Esophagus mucosa (tissue), 1 donor: ENCODE measurements around the gene NOM1. TPM values are rescaled to one million over a fixed set of nuclear protein-coding genes. Genes with fewer than 3 reads are reported as not detected.
"Not testable (repeated sequence)": the region's sequence is repeated elsewhere in the genome, so short reads cannot be mapped to it uniquely, and the experiment has no call there.

ENCODE experiments used
- ATAC-seq: fragments of 200-7000 bp; cut with Tn5 transposase; one replicate; pipeline ENCODE4 v1.9.1; 2020
- total RNA-seq: library from RNA; stranded (reverse); gene quantifications from one replicate; pipeline ENCODE4 v1.2.4, GENCODE V29; 2023
- donor health status: DM: yes; HTN: yes; CAD: no.

Gene NOM1
- total RNA-seq, 1 donor from 2014 or later = 11.9 TPM

- ATAC-seq = no peak
These were observed 8.9 kb upstream of the NOM1 start for GRCh38 chr7:156940421-156941122.

DNA sequence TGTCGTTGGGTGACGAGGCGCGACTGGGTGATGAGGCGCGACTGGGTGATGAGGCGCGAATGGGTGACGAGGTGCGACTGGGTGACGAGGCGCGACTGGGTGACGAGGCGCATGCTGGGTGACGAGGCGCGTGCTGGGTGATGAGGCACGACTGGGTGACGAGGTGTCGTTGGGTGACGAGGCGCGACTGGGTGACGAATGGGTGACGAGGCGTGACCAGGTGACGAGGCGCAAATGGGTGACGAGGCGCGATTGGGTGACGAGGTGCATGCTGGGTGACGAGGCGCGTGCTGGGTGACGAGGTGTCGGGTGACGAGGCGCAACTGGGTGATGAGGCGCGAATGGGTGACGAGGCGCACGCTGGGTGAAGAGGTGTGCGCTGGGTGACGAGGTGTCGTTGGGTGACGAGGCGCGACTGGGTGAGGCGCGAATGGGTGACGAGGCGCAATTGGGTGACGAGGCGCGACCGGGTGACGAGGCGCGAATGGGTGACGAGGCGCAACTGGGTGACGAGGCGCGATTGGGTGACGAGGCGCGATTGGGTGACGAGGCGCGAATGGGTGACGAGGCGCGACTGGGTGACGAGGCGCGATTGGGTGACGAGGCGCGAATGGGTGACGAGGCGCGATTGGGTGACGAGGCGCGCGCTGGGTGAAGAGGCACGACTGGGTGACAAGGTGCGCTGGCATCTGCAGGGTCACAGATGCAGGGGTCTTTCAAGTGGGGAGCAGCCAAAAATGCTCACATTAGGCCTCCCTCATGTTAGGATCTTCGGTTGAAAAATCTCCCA lies 7.9 kb upstream of the NOM1 start:
- ATAC-seq = no peak

DNA sequence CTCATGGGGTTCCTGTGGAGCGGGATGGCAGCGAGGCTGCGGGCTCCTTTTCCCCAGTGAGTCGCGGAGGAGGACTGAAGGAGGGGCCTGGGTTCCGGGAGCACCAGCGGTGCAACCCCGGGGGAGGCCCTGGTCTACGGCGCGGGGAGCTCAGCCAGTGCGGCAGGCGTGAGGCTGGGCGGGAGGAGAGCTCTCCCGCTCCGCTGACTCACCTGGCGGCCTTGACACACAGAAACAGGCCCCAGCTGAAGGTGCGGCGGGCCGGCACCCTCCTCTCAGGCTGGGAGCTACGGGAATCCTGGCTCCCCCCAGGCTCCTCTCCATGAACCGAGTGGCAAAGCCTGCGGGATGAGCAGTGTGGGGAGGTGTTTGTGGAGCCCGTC lies 6.8 kb upstream of the NOM1 start:
- peak; percentile 88 for ATAC-seq

DNA sequence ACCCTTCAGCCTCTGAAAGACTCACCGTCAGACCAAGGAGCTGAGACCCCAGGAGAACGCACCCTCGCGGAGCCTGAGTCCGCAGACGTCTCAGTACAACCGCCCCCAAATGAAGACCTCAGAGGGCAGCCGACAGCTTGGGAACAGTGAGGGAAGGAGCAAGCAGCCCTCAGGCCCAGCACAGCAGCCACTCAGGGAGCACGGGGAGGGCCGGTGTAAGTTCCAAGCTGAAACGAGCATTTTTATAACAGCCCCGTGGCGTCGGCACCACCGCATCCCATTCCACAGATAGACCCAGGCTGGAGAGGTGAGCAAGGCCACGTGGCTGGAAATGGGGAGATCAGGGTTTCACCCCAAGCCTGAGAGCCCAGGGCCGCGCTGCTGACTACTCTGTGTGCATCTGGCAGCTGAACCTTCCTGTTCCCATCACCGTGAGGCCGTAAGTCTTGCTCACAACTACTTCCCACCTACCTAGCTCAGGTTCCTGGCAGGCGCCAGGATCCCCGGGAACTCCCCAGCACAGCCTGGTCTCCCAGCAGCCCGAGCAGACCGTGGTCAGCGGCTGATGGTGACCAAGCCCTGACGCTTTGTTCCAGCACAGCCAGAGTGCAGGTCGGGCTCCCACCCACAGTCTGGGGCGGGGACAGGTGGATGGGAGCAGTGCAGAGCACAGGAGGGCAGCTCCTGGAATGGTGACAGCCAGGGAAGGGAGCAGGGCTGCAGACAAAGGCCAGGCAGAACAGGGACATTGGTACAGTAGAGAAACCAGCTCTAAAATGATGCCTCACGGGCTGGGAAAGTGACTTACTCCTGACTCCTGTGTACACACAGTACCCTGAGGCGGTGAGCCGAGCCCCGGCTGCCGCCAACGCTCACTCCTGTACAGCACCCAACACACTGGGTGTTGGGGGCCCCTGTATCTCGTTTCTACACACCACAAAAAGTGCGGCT lies 6.1 kb upstream of the NOM1 start:
- peak; percentile 73 for ATAC-seq

DNA sequence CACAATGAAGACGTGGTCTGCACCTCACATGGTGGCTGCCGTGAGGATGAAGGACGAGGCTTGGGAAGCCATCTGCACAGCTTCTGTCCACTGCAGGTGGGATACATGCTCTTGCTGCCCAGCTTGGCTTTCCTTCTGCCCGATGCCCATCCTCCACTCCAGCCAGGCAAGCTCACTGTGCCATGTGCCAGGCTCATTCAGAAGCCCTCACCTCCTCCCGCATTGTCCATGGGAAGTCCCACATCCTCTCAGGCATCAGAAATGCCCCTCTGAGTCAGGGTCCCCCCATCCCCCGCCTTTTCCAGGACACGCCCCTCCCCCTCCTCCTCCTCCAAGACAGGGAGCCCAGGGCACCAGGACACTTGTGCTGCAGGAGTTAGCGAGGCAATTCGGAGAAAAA lies 4.6 kb upstream of the NOM1 start:
- no peak for ATAC-seq

GRCh38 chr7:156947120-156947843 lies 2.2 kb upstream of the NOM1 start:
- ATAC-seq = no peak

GRCh38 chr7:156948361-156948760 lies 1.2 kb upstream of the NOM1 start:
- no peak for ATAC-seq

DNA sequence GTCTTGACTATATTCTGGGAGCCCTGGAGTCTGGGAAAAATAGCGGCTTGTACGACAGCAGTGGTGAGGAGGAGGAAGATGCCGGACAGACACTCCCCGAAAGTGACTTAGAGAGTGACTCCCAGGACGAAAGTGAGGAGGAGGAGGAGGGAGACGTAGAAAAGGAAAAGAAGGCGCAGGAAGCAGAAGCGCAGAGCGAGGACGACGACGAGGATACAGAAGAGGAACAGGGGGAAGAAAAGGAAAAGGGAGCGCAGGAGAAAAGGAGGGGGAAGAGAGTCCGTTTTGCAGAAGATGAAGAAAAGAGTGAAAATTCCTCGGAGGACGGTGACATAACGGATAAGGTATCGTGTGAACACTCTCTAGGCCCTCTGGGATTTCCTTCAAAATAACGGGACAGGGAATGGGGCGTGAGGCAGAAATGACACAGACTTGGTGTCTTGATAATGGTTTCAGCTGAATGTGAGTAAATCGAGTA lies 908 bp downstream of the NOM1 start:
- peak; percentile 17 for ATAC-seq

DNA sequence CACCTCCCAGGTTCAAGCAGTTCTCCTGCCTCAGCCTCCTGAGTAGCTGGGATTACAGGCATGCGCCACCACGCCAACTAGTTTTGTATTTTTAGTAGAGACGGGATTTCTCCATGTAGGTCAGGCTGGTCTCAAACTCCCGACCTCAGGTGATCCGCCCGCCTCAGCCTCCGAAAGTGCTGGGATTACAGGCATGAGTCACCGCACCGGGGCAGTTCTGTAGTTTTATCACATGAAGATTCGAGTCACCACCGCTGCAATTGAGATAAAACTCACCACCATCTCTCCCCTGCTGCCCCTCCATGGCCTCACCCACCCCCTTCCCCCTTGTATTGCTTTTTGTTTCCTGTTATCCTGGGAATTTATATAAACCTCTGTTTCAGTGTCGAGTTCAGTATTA lies 3.7 kb downstream of the NOM1 start:
- not testable (repeated sequence) for ATAC-seq

GRCh38 chr7:156954941-156955340 lies 5.4 kb downstream of the NOM1 start:
- ATAC-seq = no peak

DNA sequence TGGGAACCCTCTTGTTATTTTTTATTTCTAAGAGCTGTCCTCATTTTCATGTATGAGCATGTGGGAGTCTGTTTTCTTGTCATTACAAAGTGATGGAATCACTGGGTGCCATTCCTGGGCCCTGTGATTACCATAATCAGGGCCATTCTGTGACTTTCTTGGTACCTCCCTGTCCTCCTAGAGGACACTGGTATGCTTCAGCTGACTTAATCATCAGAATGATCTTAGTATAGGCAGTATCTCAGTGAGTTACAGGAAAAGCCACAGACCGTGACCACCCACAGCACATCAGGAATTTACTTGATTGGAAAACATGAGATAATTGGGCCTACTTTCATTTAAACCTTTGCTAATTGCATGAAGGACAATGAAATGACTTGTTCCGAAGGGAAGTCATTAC lies 7.2 kb downstream of the NOM1 start:
- no peak for ATAC-seq

GRCh38 chr7:156962145-156962544 lies 12.6 kb downstream of the NOM1 start:
- no peak for ATAC-seq

- no peak for ATAC-seq
These were observed 13.4 kb downstream of the NOM1 start for GRCh38 chr7:156962897-156963296.

DNA sequence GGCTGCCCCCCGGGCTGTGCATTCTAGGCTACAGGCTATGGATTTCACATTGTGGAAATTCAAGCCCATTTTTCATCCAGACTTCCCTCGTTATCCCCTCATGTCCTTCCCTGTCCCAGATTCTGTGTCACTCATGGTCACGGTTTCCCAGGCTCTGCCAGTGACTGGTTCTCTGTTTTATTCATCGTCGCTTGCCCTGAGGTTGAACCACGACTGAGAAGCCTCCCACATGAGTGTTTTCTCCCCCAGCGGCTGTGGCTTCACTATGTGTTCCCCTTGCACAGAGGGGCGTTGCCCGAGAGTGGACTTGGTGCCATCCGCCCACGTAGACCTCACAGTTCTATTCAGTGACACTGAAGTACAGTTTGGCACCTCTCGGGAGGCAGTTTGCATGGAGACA lies 14.0 kb downstream of the NOM1 start:
- no peak for ATAC-seq

DNA sequence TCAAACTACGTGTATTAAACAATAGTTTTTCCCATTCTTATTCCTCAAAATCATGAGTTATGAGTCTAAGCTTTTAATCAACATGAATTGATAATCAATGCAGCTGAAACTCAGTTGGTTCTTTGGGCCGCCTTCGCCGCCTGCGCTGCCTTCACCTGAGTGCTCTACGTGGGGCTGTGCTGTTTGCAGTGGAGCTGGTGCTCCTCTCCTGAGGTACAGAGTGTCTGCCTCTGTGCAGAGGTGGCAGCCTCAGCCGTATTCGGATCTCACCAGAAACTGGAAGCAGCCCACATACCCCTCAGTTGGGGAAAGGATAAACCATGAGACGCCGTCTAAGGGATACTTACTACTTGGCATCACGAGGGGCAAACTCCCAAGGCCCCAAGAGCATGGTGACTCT lies 15.5 kb downstream of the NOM1 start:
- ATAC-seq = no peak

- ATAC-seq = no peak
These were observed 16.9 kb downstream of the NOM1 start for GRCh38 chr7:156966387-156966786.

GRCh38 chr7:156968183-156968582 lies 18.7 kb downstream of the NOM1 start:
- no peak for ATAC-seq

DNA sequence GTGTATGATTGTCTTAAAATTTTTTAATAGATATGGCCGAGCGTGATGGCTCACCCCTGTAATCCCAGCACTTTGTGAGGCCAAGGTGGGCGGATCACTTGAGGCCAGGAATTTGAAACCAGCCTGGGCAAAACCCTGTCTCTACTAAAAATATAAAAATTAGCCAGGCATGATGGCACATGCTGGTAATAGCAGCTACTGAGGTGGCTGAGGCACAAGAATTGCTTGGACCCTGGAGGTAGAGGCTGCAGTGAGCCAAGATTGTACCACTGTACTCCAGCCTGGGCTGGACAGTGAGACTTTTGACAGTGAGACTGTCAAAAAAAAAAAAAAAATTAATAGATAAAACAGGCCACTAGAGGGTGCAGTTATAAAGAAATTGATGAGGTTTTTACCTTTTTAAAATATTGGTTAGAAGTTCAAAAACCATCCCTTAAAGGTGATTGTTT lies 20.5 kb downstream of the NOM1 start:
- peak; percentile 31 for ATAC-seq

GRCh38 chr7:156975620-156976019 lies 26.1 kb downstream of the NOM1 start:
- no peak for ATAC-seq

- ATAC-seq = no peak
These were observed 29.6 kb downstream of the NOM1 start for GRCh38 chr7:156979007-156979606.

- no peak for ATAC-seq
These were observed 30.2 kb downstream of the NOM1 start for GRCh38 chr7:156979711-156980110.
